ENCODE measurements around the gene SNORC. TPM values are rescaled to one million over a fixed set of nuclear protein-coding genes. Genes with fewer than 3 reads are reported as not detected.

SNORC gene
- total RNA-seq (2021): 2.8 to 3.4 TPM (median 3.4 TPM) in 3 replicates
- Bru-seq, nascent RNA: percentile 40 among the genes with signal in this experiment
- long read RNA-seq, experiment 1, partial matches to known transcripts: 0 of 5 reads
- long read RNA-seq, experiment 1, other reads (novel, unspliced or antisense): 3 of 5 reads
- long read RNA-seq, experiment 2, partial matches to known transcripts: 0 of 13 reads
- long read RNA-seq, experiment 2, other reads (novel, unspliced or antisense): 11 of 13 reads
- long read RNA-seq, experiment 3: 0 reads

- H3K4me3 Mint-ChIP-seq: no peak within 1 kb of the TSS
- H3K9me3 Mint-ChIP-seq: no peaks in the 10 kb centered on the region
- H3K27me3 Mint-ChIP-seq (ENCODE audit: low read depth): peaks cover 3% of the 10 kb centered on the region
- DNase-seq (ENCODE audit: low spot score) (no peak), ATAC-seq (no peak)
- H3K27ac Mint-ChIP-seq: peak within 1 kb of the TSS; percentile 28
- ChIA-PET POLR2A (no interaction called here), CTCF (interaction anchor here (2.0 to 2.8 kb wide), 2 partner anchors 17 to 159 kb away, joined by 9 to 12 read pairs; no protein-coding TSS in a partner anchor)
- no peak for TF ChIP-seq ZNF396 (CRISPR knock-in tag; IDR thresholded peaks at IDR 0.05; ENCODE audit: borderline replicate concordance)
- TF ChIP-seq ZNF425 (CRISPR knock-in tag; conservative IDR thresholded peaks at IDR 0.05): no peak
- TF ChIP-seq ZMAT4 (CRISPR knock-in tag; IDR thresholded peaks at IDR 0.05): no peak
- TF ChIP-seq HMGXB4 (CRISPR knock-in tag; IDR thresholded peaks at IDR 0.05): no peak
- no peak for TF ChIP-seq ELF4 (CRISPR knock-in tag; IDR thresholded peaks at IDR 0.05; ENCODE audit: low read depth)
- no peak for TF ChIP-seq FOXK1 (CRISPR knock-in tag; IDR thresholded peaks at IDR 0.05)
- no peak for TF ChIP-seq AR (CRISPR knock-in tag; IDR thresholded peaks at IDR 0.05)
- no peaks in the 10 kb centered on the region for H3K36me3 Mint-ChIP-seq
- peaks cover 4% of the 10 kb centered on the region; the same call in 1 of the 2 replicates for H3K4me1 Mint-ChIP-seq
Measured at GRCh38 chr2:232870018-232870765, at the start of gene SNORC. SNORC (plus strand) TSS chr2:232870264; CDS start chr2:232870342, 78 bp downstream.

- TF ChIP-seq ZNF121 (CRISPR knock-in tag; IDR thresholded peaks at IDR 0.05) (peak; percentile 76; the same call in 1 of the 2 replicates), CBFB (CRISPR knock-in tag; IDR thresholded peaks at IDR 0.05; ENCODE audit: low read depth) (no peak)
- no peak overlapping the region for H3K4me3 Mint-ChIP-seq
- H3K36me3 Mint-ChIP-seq: peaks cover 52% of the 10 kb centered on the region
- CTCF ChIA-PET: no interaction called here
- no peak for ATAC-seq
- DNase-seq (ENCODE audit: low spot score): no peak
- H3K27me3 Mint-ChIP-seq (ENCODE audit: low read depth): no peaks in the 10 kb centered on the region
- peaks cover 5% of the 10 kb centered on the region for H3K9me3 Mint-ChIP-seq
- POLR2A ChIA-PET: no interaction called here
- no peak overlapping the region for H3K27ac Mint-ChIP-seq
- H3K4me1 Mint-ChIP-seq: no peaks in the 10 kb centered on the region
Measured at GRCh38 chr2:232829988-232830387, 40.1 kb upstream of the SNORC start.

- no peaks in the 10 kb centered on the region for H3K27me3 Mint-ChIP-seq (ENCODE audit: low read depth)
- ATAC-seq (no peak), DNase-seq (ENCODE audit: low spot score) (no peak)
- H3K4me1 Mint-ChIP-seq: no peaks in the 10 kb centered on the region
- ChIA-PET POLR2A (no interaction called here), CTCF (no interaction called here)
- H3K4me3 Mint-ChIP-seq: no peak overlapping the region
- H3K36me3 Mint-ChIP-seq: peaks cover 45% of the 10 kb centered on the region
- no peaks in the 10 kb centered on the region for H3K9me3 Mint-ChIP-seq
- no peak overlapping the region for H3K27ac Mint-ChIP-seq
- TF ChIP-seq ZNF317 (CRISPR knock-in tag; IDR thresholded peaks at IDR 0.05; ENCODE audit: borderline replicate concordance, low read depth) (no peak), ESRRA (CRISPR knock-in tag; IDR thresholded peaks at IDR 0.05; ENCODE audit: borderline replicate concordance) (no peak), MLX (CRISPR knock-in tag; IDR thresholded peaks at IDR 0.05) (no peak), ATF2 (CRISPR knock-in tag; IDR thresholded peaks at IDR 0.05; ENCODE audit: borderline replicate concordance, low read depth) (no peak), CDX4 (CRISPR knock-in tag; IDR thresholded peaks at IDR 0.05; ENCODE audit: borderline replicate concordance) (no peak), IRF1 (CRISPR knock-in tag; IDR thresholded peaks at IDR 0.05) (no peak), CBFB (CRISPR knock-in tag; IDR thresholded peaks at IDR 0.05; ENCODE audit: low read depth) (no peak)
Measured at GRCh38 chr2:232831496-232831895, 38.6 kb upstream of the SNORC start.
